Ovary (tissue), 9 donors: Measurements from ENCODE around the gene FADD. TPM values are rescaled to one million over a fixed set of nuclear protein-coding genes. Genes with fewer than 3 reads are reported as not detected.

ENCODE experiments used
- DNase-seq, 5 donors: peaks; one replicate each; pipeline ENCODE4 v3.0.0-alpha.2; 2019 to 2020
- H3K27ac ChIP-seq, 2 donors: fragments of 200-600 bp; one replicate each; pipeline versions ENCODE4 v1.5.1 to v1.8.0; 2019 to 2022
- H3K27me3 ChIP-seq: fragments of 200-600 bp; one replicate; pipeline ENCODE4 v1.8.0; 2022
- H3K36me3 ChIP-seq: fragments of 200-600 bp; sonication (generic); one replicate; pipeline ENCODE4 v1.5.1; 2019
- H3K4me1 ChIP-seq: one replicate; pipeline ENCODE4 v1.8.1; 2013; ENCODE audit warnings: mild to moderate bottlenecking, moderate library complexity; ENCODE audit not compliant: insufficient read depth
- H3K4me3 ChIP-seq: fragments of 200-600 bp; sonication (generic); one replicate; pipeline ENCODE4 v1.5.1; 2017
- H3K9me3 ChIP-seq, 2 donors: fragments of 200-600 bp in 1 of 2; sonication (generic) in 1 of 2; one replicate each; pipeline versions ENCODE4 v1.5.1 to v1.8.1; 2013 to 2019; ENCODE audit warnings: mild to moderate bottlenecking in 1 of 2, moderate library complexity in 1 of 2
- CTCF ChIP-seq, 3 donors: fragments of 450-650 bp in 2 of 3; fragments of 200-600 bp in 1 of 3; IDR thresholded peaks; one replicate each; pipeline versions ENCODE4 v1.5.1 to v1.8.0; 2016 to 2022; ENCODE audit warnings: antibody characterized with exemption in 3 of 3, mild to moderate bottlenecking in 1 of 3
- EP300 ChIP-seq: sonication (generic); formaldehyde crosslinking; IDR thresholded peaks from one replicate; pipeline ENCODE4 v1.6.1; 2017; ENCODE audit warnings: antibody characterized with exemption
- POLR2A ChIP-seq: fragments of 450-650 bp; IDR thresholded peaks from one replicate; pipeline ENCODE4 v1.6.1; 2017; ENCODE audit warnings: antibody characterized with exemption, mild to moderate bottlenecking, moderate library complexity
- WGBS, 3 donors: extraction: QIAGEN DNeasy Blood & Tissue Kit in 1 of 3; methylation state at CpG; one replicate each; pipeline versions ENCODE4 v1.1.5 to v1.1.7; 2013 to 2017; 5-methylcytosine and 5-hydroxymethylcytosine counted together
- intact Hi-C, 4 donors: fragments of 100-400 bp; cut with DNase I; formaldehyde crosslinking; loops; one replicate each; pipeline versions ENCODE4 v1.11.0 to v1.15.1; 2022 to 2023
- polyA plus RNA-seq, 2 donors: library from polyadenylated mRNA; stranded (reverse); fragments of 200-250 nt in 1 of 2; fragments of 350-450 nt in 1 of 2; fragmentation: Illumina TruSeq in 1 of 2; extraction: RNeasy Lipid Tissue Mini Kit (QIAGEN cat#74804) in 1 of 2; gene quantifications; one replicate each; pipeline ENCODE4 v1.2.3, GENCODE V29; 2013 to 2014
- total RNA-seq, 7 donors: library from RNA; depleted of rRNA in 2 of 7; stranded (reverse); fragments of >200 nt in 2 of 7; fragmentation: NEBNext Ultra II Directional in 3 of 7; extraction: Animal tissue kit (Norgen Biotek cat#: 25700) in 3 of 7; gene quantifications; one replicate each; pipeline versions ENCODE4 v1.1.0 to v1.2.4, GENCODE V29; 2016 to 2023
- donor health status: DM: no; HTN: no; CAD: no; lungs with moderate emphysema.
- donor health status: DM: no; HTN: no; CAD: no.
- donor health status: Bipolar disorder and iron deficiency.
- donor health status: DM: yes; HTN: yes; CAD: no.
- donor health status: DM: no; HTN: no; CAD: no.
- donor health status: DM: yes; HTN: yes; CAD: no.

Gene FADD
- total and polyA plus RNA-seq, 9 donors, result 13.1 to 22.3 (median 16.5) TPM

DNA sequence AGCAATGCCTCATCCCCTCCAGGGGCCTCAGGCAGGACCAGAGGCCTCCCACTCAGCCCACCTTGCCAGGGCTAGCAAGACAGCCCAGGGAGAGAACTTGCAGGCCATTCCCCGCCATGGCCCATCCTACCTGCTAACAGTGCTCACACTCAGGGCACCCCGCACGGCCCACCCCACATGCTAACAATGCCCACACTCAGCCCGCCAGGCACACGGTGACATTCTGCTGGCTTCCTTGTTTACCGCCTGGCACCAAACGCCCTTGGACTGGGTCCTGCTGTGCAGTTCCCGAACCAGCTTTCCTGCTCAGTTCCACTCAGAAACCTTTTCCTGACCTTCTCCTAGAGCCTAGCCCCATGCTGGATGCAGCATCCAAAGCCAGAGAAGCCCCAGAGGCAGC lies 33.5 kb upstream of the FADD start:
- Histone ChIP-seq H3K27ac (no peak overlapping the region), H3K27me3 (no peaks in the 10 kb centered on the region), H3K4me3 (no peak overlapping the region), H3K9me3 (no peaks in the 10 kb centered on the region), H3K36me3 (no peaks in the 10 kb centered on the region), H3K4me1 (no peaks in the 10 kb centered on the region)
- DNase-seq, result no peak
- TF ChIP-seq CTCF (IDR thresholded peaks at IDR 0.05) (no peak), EP300 (no peak), POLR2A (no peak)
- intact Hi-C loops, result no loop called here
- WGBS, 3 donors, result 81 to 83% (median 82%) methylated on average over 8 of the region's 8 CpGs

- no peaks in the 10 kb centered on the region for H3K36me3 ChIP-seq
- no peaks in the 10 kb centered on the region for H3K9me3 ChIP-seq
- DNase-seq, result no peak
- WGBS, 3 donors, result 87 to 89% (median 89%) methylated on average over 22 of the region's 22 CpGs
- no peaks in the 10 kb centered on the region for H3K27me3 ChIP-seq
- no peak for TF ChIP-seq EP300
- TF ChIP-seq CTCF (IDR thresholded peaks at IDR 0.05), result no peak
- TF ChIP-seq POLR2A, result no peak
- no peaks in the 10 kb centered on the region for H3K4me1 ChIP-seq
- intact Hi-C loops, result no loop called here
- no peak overlapping the region for H3K4me3 ChIP-seq
- no peak overlapping the region for H3K27ac ChIP-seq
Observed at GRCh38 chr11:70170596-70171210, 32.4 kb upstream of the FADD start.

- no peak overlapping the region for H3K27ac ChIP-seq
- no peaks in the 10 kb centered on the region for H3K27me3 ChIP-seq
- no peak for TF ChIP-seq POLR2A
- no peak for TF ChIP-seq EP300
- no peak for TF ChIP-seq CTCF (IDR thresholded peaks at IDR 0.05)
- no peaks in the 10 kb centered on the region for H3K9me3 ChIP-seq
- DNase-seq, result no peak
- H3K4me1 ChIP-seq, result no peaks in the 10 kb centered on the region
- intact Hi-C loops, result no loop called here
- WGBS, 3 donors, result 56 to 64% (median 60%) methylated on average over 4 of the region's 4 CpGs
- H3K36me3 ChIP-seq, result no peaks in the 10 kb centered on the region
- no peak overlapping the region for H3K4me3 ChIP-seq
Observed at GRCh38 chr11:70173018-70173417, 30.1 kb upstream of the FADD start.

DNA sequence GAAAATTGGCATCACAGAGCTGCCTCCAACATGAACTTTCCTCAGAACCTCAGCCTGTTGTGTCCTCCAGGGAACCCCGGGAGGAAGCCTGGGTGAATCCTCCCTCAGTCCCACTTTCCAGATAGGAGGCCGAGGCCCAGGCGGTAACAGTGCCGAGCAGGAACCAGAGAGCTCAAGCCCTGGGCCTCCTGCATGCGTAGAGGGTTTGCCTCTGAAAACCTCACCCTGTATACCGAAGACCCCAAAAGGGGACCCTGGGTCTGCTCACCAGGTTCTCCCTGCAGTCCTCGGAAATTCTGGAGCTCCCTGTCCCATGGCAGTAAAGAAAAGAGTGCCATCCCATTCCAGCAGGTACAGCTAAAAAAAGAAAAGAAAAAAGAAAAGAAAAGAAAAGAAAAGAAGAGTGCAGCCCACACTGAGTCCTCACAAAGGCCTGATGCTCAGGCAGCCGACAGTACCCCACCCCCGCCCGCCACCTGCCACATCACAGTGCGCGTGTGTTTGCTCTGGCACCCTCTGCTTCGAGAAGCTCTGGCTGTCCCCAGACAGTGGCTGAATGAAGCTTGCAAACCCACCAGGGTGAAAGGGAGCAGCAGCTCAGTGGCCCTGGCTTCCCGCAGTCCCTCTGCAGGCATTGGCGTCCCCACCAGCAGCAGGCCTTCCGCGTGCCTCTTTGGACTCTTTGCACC lies 28.4 kb upstream of the FADD start:
- Histone ChIP-seq H3K4me3 (no peak overlapping the region), H3K27ac (no peak overlapping the region), H3K9me3 (no peaks in the 10 kb centered on the region), H3K4me1 (no peaks in the 10 kb centered on the region), H3K36me3 (no peaks in the 10 kb centered on the region), H3K27me3 (no peaks in the 10 kb centered on the region)
- no peak for DNase-seq
- TF ChIP-seq EP300 (no peak), POLR2A (no peak), CTCF (IDR thresholded peaks at IDR 0.05) (no peak)
- intact Hi-C loops, result no loop called here
- WGBS, 3 donors, result 87 to 90% (median 89%) methylated on average over 17 of the region's 17 CpGs
